ENCODE results near the gene CNEP1R1.

DNA sequence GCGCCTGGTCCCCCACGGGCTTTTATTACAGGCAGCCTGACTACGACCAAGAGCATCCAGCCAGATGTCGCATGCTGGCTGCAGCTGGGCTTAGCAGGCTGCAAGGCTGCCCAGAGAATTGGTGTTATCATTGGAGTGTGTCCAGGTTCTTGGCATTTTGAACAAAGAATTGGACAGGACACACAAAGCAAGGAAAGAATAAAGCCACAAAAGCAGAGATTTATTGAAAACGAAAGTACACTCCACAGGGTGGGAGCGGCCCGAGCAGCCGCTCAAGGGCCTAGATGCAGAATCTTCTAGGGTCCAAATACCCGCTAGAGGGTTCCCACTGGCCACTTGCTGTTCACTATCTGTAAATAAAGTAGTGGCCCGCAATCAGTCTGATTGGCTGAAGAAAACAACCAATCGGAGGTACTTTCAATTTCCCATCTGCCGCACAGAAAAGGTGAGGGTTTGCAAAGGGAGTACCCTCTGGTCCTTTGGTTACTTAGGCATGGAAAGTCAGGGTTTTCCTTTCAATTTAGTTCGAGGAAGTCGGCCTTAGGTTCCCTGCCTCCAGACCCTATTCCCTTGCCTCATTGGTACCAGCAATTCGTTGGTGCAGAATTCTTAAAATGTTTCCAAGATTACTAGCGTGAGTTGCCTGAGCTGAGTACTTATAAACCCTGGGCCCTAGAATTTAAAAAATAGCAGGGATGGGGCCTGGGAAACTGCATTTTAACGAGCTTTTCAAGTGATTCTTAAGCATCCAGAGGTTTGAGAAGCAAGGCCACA lies 38.5 kb upstream of the CNEP1R1 start:
- TF ChIP-seq EZH2 (IDR thresholded peaks at IDR 0.05; ENCODE audit: low read length, unreplicated experiment) (no peak), EZH2phosphoT487 (IDR thresholded peaks at IDR 0.05; ENCODE audit: borderline replicate concordance, low read length) (no peak)
- TF ChIP-seq, protein P1, sequence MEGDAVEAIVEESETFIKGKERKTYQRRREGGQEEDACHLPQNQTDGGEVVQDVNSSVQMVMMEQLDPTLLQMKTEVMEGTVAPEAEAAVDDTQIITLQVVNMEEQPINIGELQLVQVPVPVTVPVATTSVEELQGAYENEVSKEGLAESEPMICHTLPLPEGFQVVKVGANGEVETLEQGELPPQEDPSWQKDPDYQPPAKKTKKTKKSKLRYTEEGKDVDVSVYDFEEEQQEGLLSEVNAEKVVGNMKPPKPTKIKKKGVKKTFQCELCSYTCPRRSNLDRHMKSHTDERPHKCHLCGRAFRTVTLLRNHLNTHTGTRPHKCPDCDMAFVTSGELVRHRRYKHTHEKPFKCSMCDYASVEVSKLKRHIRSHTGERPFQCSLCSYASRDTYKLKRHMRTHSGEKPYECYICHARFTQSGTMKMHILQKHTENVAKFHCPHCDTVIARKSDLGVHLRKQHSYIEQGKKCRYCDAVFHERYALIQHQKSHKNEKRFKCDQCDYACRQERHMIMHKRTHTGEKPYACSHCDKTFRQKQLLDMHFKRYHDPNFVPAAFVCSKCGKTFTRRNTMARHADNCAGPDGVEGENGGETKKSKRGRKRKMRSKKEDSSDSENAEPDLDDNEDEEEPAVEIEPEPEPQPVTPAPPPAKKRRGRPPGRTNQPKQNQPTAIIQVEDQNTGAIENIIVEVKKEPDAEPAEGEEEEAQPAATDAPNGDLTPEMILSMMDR (conservative IDR thresholded peaks at IDR 0.05; ENCODE audit: low read depth, low read length), result no peak
